ENCODE data around the gene SFRP4. TPM values are rescaled to one million over a fixed set of nuclear protein-coding genes. Genes with fewer than 3 reads are reported as not detected.
A peak's percentile ranks its signal among the peaks of the same experiment; 100 is the strongest.

Gene SFRP4
- total and polyA plus RNA-seq, 10 of the 15 experiments (the other 5 are each of a cell fraction or from before 2014, with no cell fraction given): 0.02 to 0.15 (median 0.14) TPM; not detected in 7

GRCh38 chr7:37915438-37915837, 1.2 kb downstream of the SFRP4 start (continued):
- no peak for TF ChIP-seq CTCF (IDR thresholded peaks at IDR 0.05 in 2 of 3, conservative IDR thresholded peaks at IDR 0.05 in 1 of 3; ENCODE audit: control insufficient read depth in 2 of 3, extremely low read depth in 1 of 3, insufficient read depth in 1 of 3, low read depth in 3 of 3, low read length in 3 of 3)
- TF ChIP-seq SREBF2 (IDR thresholded peaks at IDR 0.05; ENCODE audit: low read length): no peak
- TF ChIP-seq MTA2 (IDR thresholded peaks at IDR 0.05; ENCODE audit: low read depth): peak; percentile 81
- no peak for TF ChIP-seq E2F8 (IDR thresholded peaks at IDR 0.05; ENCODE audit: low read depth, partially characterized antibody)
- TF ChIP-seq RB1 (IDR thresholded peaks at IDR 0.05; ENCODE audit: borderline replicate concordance): no peak
- TF ChIP-seq EP300 (IDR thresholded peaks at IDR 0.05; ENCODE audit: borderline replicate concordance in 1 of 2, control insufficient read depth in 1 of 2, low read depth in 2 of 2, low read length in 2 of 2): peak; percentile 70 to 78; a peak in 3 of 4 replicates
- TF ChIP-seq POLR2A (IDR thresholded peaks at IDR 0.05; ENCODE audit: low read depth, low read length): no peak
- TF ChIP-seq ZBTB11 (CRISPR knock-in tag; IDR thresholded peaks at IDR 0.05): no peak
- no peak for TF ChIP-seq PAX8 (IDR thresholded peaks at IDR 0.05)
- no peak for TF ChIP-seq FOXK2 (IDR thresholded peaks at IDR 0.05)
- TF ChIP-seq BCLAF1 (IDR thresholded peaks at IDR 0.05): no peak
- peak; percentile 84 to 86 for TF ChIP-seq IKZF2 (IDR thresholded peaks at IDR 0.05)

Data from GM12878 (cell line).